HG02763 (cell line): ENCODE data around the gene ARHGEF28.

Experiments used
- ATAC-seq: cut with Tn5 transposase; IDR thresholded peaks from one replicate; pipeline ENCODE4 v1.9.1; 2021; ENCODE audit warnings: mild to moderate bottlenecking, moderate library complexity; ENCODE audit not compliant: unreplicated experiment

The ARHGEF28 gene

DNA sequence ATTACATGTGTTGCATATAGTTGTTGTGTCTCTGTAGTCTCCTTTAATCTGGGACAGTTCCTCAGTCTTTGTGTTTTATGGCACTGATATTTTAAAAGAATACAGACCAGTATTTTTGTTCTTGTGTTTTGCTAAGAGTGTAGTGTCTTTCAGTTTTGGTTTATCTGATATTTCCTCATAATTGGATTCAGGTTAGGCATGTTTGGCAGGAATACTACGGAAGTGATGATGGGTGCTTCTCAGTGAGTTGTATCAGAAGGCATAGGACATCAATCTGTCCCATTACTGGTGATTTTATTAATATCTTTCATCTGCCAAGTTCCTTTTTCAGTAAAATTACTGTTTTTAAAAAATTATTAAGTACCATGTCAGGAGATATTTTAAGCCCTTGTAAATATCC is 212.9 kb downstream of the ARHGEF28 start:
- ATAC-seq: no peak

- no peak for ATAC-seq
Measured at GRCh38 chr5:73841641-73842040, 215.6 kb downstream of the ARHGEF28 start.

DNA sequence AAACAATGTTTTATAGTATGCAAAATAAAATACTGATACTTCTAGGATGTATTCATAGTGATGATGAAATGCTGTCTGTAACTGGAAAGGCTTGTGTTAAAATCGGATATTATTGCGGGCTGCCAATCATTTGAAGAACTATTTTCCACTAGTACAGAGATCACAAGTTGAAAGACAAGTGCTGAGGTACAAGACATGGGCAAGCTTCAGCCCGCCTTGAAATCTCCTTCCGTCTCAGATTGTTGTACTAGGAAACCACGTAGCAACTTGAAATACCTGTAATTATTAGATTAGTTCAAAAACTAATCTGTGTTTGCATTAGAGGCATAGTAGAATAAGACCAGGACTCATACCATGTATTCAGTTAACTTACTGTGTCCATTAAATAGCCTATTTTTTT is 218.2 kb downstream of the ARHGEF28 start:
- no peak for ATAC-seq

- no peak for ATAC-seq
Measured at GRCh38 chr5:73851471-73852181, 225.6 kb downstream of the ARHGEF28 start.

DNA sequence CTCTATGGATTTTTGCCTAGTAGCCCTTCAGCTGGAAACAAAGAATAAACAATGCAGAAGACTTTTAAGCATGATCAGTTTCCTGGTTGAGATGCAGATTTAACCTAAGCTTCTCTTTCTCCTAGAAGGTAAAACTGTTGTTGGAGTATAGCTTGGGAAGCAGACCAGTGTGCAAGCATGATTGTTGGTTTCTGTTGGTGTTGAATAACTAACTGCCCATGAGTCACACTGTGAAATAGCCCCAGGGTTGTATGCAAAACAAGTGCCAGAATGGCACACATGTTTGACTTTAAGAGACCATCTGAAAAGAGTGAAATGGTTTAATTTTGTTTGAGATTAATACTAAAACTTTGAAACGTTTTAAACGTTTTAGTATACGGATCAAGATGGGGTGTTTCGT is 227.1 kb downstream of the ARHGEF28 start:
- no peak for ATAC-seq

- no peak for ATAC-seq
Measured at GRCh38 chr5:73856997-73857396, 231.0 kb downstream of the ARHGEF28 start.

GRCh38 chr5:73857446-73857845 is 231.4 kb downstream of the ARHGEF28 start:
- no peak for ATAC-seq

- no peak for ATAC-seq
Measured at GRCh38 chr5:73858054-73858453, 232.1 kb downstream of the ARHGEF28 start.

- ATAC-seq: no peak
Measured at GRCh38 chr5:73858776-73859175, 232.8 kb downstream of the ARHGEF28 start.

DNA sequence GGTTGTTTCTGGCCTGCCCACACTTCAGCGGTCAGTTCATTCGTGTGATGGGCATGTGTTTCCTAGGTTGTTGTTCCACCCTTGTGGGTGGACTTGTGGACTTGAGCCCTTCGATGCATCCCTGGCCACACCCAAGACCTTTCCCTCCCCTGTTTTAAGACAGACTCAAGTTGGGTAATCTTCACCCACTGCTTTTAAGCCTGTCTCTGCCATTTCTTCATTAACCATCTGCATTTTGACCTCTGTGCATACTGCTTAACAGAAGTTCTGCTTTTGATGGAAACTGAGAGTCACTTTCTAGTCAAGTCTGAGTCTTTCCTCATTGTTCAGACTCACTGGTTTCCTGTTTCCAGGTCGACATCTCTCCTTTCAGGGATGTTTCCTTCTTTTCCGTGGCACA is 233.7 kb downstream of the ARHGEF28 start:
- no peak for ATAC-seq

GRCh38 chr5:73861313-73861988 is 235.5 kb downstream of the ARHGEF28 start:
- ATAC-seq: no peak

DNA sequence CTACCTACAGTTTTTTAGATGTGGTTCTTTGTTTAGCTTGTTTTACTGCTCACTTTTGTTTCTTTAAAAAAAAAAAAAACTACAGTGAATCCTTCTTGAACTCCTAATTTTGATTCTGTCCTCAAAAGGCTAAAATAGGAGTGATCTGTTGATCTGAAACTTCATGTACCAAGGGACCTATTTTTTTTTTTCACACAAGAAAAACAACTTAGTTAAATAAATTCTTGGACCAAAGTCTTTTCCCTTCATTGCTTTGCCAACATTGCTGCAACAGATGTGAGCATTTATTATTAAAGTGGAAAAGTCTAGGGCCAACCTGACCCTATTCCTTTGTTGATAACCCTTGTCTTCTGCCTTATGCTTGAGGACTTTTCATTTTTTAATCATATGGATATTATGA is 236.8 kb downstream of the ARHGEF28 start:
- no peak for ATAC-seq

GRCh38 chr5:73863876-73864275 is 237.9 kb downstream of the ARHGEF28 start:
- no peak for ATAC-seq

DNA sequence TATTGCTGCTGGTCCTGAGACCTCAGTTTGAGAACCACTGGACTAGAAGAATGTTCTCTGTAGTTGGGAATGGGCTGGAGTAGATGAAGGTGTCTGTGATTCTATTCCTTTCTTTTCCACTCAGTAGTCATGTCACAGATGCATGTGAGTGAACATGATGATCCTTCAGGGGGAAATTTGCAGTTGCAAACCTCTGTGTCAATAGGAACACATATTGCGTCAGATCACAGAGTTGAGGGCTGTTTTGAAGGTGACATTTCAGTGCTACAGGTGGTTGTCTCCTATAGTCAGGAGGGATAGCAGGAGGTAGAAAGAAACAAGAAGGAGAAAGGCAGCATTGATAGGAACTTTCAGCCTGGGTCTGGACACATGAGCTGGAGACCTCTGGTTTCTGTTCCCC is 239.3 kb downstream of the ARHGEF28 start:
- ATAC-seq: no peak

DNA sequence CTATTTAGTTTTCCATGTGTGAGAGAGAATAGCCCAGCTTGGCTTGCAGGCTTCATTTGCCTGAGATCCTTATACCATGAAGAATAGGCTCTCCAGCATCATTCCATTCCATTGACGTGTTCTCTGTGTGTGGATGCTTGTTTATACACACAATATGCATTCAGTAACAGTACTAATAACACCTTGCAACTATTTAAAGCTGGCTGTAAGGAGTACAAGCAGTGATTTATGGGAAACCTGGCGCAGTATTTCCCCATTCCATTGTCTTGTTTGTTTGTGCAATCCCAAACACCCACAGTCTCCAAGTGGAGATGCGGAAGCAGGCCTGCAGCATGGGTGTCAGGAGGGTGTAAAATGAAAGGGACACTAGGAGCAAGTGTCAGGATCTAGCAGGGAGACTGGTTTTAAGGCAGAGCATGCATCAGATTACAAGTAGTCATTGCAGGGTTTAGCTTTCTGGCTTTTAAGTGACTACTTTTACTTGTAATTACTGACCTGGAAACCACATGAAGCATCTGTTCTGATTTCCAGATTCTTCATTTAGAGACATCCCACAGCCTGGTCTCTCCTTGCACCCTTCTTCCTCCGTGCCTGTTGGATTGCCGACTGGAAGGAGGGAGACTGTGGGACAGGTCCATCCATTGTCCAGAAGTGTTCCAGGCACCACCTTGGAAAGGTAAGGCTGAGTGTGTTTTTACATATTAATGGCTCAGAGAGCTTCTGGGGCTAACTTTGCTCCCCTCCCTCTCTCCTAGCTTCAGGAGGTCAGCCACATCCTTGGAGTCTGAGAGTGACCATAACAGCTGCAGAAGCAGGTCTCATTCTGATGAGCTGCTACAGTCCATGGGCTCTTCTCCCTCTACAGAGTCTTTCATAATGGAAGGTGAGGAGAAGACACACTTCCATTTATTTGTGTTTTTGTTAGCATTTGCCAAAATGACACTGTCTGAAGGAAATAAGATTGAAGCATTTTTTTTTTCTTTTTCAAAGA is 241.6 kb downstream of the ARHGEF28 start:
- ATAC-seq: no peak

- no peak for ATAC-seq
Measured at GRCh38 chr5:73883646-73884045, 257.6 kb downstream of the ARHGEF28 start.

DNA sequence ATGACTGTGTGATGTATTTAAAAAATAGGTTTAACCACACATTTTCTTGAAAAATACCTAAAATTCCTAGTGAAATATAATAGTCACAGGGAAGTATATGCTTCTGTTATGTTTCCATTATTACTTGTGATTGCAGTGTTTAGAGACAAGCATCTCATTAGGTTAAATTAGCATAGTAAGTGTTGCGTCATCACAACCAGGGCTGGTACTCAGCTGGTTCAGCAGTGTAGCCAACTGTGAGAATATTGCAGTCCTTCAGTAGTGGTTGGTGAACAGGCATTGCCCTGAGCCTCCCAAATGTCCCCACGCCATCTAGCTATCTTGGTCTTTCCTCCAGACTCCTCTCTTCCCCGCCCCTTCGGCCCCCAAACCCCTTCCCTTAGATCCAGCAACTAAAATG is 261.7 kb downstream of the ARHGEF28 start:
- ATAC-seq: no peak

DNA sequence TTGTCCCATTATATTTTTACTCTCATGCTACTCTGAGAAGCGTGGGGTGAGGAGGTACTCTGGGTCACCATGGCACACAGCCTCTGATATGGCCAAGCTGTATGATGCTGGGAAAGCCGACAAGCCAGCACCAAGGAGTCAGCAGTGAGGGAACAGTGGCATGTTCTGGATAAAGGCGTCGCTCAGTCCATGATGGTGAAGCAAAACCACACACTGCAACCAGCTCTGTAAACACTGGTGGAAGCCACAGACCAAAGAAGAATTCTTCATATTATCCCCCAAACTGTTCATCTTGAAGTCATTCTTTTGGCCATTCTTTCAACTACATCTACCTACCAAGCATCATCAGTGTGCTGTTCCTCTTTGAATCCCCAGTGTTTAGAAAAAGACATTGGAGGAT is 264.6 kb downstream of the ARHGEF28 start:
- no peak for ATAC-seq

- ATAC-seq: no peak
Measured at GRCh38 chr5:73892218-73892617, 266.2 kb downstream of the ARHGEF28 start.

DNA sequence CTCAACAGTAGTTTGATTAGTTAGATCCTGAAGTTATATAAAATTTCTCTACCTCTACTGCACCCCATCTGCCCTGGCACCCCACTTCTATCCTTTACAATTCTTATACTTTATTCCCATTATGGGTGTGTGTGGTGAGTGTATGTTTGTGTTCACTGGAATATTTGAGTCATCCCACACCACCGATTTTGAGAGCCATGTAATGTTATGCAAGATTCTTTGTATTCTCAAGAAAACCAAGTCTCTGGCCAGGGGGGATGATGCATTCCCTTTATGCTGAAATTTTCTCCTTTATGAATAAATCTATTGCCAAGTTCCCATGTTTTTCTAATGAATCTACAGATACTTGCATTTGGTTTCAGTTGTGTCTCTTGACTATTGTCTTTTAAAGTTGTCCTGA is 266.8 kb downstream of the ARHGEF28 start:
- no peak for ATAC-seq

DNA sequence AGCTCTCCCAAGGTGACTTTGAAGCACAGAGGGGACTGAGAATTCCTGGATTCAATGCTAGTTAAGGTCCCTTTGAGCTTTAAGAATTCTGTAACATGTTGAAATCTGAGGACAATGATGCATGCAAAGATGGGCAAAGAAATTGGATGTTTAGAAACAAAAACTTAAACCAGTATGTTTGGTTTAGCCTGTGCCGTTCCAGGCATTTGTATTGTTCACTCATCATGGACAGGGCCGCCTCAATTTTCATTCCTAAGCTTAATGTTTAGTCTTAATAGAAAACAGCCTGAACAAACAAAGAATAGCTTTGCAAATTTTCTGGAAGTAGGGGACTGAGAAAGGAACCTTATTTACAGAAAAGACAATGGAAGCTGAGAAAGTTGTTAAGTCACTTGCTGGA is 267.8 kb downstream of the ARHGEF28 start:
- no peak for ATAC-seq

DNA sequence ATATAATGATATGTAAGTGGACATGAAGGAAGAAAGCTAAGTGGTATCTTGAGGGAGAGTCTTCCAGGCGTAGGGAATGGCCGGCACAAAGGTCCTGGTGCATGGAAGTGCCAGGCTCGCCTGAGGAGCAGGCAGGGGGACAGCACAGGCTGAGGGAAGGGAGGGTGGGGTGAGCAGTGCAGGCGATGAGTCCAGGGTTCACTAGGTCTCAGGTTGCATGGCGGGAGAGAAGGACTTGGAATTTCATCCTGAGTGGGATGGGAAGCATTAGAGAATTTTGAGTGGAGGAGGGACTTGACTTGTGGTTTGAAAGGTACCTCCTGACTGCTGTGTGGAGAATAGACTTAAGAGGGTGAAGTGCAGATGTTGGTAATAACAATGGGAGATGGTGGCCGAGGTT is 268.9 kb downstream of the ARHGEF28 start:
- ATAC-seq: no peak
